ENCODE data around the gene RAB36.
"Not testable (repeated sequence)": the region's sequence is repeated elsewhere in the genome, so short reads cannot be mapped to it uniquely, and the experiment has no call there.

Gene RAB36

GRCh38 chr22:23121424-23121823 is 23.9 kb upstream of the RAB36 start:
- DNase-seq: no peak

DNA sequence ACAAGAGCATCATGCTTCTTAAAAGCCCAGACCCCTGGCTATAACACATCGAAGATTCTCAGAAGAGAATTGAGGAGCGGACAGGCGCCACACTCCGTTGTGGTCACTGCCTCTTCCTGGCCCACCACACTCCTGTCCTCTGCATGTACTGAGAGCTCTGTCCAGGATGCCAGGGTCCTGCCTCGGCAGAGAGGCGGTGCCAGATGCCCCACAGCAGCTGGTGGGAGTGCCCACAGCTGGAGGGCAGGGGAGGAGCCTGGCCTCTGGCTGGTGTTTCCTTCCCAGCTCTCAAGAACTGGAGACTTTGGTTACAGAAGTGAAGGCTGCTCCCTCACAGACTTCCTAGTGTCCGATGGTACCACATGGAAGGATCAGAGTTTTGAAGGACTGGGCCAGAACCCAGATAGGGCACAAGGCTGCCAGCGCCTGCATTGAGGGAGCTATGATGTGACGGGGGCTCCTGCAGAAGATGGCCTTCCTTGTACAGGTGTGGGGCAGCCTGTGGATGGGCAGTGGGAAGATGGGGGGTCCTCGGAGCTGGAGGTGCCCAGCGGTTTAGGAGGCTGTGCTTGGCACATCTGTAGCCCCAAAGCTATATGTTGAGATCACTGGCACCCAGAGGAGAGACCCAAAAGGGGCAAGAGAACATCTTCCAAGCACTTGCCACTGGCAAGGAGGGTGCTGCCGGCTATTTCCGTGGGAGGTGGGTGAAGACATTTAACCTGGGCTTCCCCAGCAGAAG is 22.9 kb upstream of the RAB36 start:
- DNase-seq: no peak

GRCh38 chr22:23122992-23123803 is 22.1 kb upstream of the RAB36 start:
- DNase-seq: no peak

DNA sequence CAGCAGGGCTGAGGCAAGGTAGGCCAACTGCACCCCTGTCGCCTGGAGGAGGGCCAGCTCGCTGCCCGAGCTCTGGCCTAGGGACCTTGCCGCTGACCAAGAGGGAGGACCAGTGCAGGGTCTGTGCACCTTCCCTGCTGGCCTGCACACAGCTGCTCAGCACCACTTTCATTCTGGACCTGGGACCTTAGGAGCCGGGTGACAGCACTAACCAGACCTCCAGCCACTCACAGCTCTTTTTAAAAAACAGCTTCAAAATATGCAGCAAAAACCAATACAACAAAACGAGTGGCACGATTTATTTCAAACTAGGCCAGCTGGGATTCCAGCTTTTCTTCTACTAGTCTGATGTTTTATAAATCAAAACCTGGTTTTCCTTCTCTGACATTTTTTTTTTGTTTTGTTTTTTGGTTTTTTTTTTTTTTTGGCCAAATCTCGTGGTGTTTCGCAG is 21.4 kb upstream of the RAB36 start:
- no peak for DNase-seq

DNA sequence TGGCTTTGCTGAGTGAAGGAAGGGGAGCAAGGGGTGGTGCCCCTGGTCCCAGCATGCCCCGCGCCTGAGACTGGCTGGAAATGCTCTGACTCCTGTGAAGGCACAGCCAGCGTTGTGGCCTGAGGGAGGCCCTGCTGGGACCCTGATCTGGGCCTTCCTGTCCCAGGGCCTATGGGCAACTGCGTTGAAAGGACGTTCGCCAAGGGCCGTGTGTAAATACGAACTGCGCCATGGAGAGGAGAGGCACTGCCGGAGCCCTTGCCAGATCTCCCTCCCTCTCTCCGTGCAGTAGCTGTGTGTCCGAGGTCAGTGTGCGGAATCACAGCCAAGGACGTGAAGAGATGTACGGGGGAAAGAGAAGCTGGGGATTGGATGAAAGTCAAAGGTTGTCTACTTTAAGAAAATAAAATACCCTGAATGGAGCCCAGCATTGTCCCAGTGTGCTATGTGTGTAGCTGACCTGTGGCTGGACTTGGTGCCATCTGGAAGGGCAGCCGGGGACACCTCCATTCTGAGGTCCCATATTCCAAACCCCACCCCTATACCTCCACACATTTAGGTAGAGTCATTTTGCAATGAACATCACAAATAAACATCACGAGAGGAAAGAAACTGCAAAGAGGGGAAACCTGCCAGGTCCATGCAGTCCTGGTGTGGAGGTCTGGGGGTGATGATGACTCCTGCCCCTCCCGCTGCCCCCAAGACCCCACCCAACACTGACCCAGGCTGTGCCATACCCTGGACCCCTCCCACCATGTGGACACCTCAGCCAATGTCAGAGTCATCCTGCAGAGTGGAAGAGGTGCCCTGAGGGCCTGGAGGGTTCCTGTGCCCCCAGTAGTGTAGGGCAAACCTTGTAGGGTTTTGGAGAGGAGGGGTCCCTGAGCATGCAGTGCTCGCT is 20.4 kb upstream of the RAB36 start:
- DNase-seq: no peak

DNA sequence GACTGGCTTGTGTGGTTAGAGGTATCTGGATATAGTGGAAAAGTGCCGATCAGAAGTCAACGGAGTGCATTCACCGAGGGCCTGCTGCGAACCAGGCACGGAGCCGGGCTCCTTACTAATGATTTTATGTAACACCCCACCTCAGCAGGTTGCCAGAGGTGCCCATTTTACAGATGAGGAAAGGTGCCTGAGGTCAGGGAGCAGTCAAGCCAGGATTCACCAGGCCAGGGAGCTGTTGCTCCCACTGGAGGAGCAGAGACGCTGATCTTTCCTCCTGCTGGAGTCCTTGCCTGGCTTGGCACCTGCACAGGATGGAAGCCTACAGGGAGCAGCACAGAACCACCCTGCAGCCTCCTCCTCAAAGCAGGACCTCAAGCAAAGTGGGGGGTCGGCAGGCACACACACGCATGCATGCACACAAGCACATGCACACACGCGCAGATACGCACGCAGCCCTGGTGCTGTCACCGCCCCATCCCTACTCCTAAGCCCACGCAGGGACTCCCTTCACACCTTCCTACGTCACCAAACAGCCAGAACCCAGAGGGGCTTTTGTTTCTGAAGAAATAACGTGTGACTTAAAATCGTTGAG is 19.7 kb upstream of the RAB36 start:
- no peak for DNase-seq

- no peak for DNase-seq
These were observed 18.9 kb upstream of the RAB36 start for GRCh38 chr22:23126165-23127054.

- DNase-seq: no peak
These were observed 18.1 kb upstream of the RAB36 start for GRCh38 chr22:23127055-23127756.

DNA sequence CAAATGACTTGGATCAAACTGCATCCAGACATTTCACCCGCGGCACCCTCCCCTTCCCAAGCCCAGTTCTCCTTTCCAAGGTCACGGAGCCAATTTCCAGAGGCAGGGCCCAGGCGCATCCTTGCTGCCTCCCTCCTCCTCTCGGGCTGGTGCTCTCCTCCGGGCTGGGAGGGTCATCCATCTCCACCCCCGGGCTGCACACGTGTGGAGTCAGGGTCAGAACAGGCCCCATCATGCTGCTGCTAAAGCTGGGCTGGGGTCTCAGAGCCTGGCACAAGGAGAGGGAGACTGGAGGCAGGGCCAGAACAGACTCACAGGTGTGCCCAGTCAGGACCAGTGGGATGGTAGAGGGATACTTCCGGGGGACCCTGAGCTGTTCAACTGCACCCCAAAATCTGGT is 17.5 kb upstream of the RAB36 start:
- no peak for DNase-seq

GRCh38 chr22:23128269-23129108 is 16.8 kb upstream of the RAB36 start:
- peak; percentile 70 for DNase-seq

DNA sequence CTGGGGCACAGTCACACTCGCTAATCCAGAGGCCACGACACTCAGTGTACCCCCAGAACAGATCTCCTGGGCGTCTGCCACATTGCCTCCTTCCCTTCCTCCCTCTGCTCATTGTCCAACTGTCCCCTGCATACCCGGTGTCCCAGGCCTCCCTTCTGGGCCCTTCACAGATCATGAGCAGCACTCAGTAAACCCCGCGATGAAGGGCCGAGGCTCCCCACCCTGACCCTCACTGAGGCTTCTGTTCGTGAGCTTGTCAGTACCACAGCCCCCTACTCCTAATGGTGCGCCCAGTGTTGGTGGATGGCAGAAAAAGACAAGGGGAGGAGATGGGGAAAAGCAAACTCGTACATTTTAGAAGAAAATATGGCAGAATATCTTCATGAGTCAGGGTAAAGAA is 16.1 kb upstream of the RAB36 start:
- DNase-seq: no peak

- no peak for DNase-seq
These were observed 14.6 kb upstream of the RAB36 start for GRCh38 chr22:23130697-23131096.

GRCh38 chr22:23131931-23132330 is 13.3 kb upstream of the RAB36 start:
- DNase-seq: no peak

DNA sequence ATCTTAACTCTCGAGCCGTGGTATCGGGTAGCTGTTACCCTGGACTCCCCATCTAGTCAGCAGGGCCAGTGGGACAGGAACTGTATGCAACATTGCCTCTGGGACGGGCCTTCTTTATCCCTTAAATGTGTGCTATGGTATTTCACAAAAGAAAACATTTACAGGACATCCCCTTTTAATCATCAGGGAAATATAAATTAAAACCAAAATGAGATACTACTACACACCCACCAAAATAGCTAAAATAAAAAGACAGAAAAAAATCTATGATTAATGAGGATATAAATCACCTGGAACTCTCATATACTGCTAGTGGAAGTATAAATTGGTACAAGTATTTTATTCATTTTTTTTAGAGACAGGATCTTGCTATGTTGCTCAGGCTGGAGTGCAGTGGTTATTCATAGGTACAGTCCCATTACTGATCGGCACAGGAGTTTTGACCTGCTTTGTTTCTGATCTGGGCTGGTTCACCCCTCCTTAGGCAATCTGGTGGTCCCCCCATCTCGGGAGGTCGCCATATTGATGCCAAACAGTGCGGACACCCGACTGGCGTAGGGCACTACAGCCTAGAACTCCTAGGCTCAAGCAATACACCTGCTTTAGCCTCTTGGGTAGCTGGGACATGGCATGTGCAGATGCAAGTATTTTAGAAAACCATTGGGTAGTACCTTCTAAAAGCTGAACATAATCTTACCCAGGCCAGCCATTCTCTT is 12.7 kb upstream of the RAB36 start:
- DNase-seq: no peak

DNA sequence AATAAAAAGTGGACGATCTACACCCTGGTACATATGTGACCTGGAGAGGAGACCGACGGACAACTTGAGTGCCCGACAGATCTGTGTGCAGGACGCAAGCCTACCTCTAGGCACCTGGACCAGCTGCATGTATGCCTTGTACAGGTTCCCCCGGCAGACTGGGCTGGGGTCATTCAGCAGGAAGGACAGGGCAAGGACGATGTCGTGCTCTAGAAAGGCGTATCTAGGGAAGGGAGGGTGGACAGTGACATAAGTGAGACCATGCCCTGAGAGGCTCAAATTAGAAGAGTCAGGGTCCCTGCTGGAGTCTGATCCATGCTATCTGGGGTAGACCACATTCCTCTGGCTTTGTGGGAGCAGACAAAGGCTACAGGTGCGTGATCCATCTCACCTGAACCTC is 11.4 kb upstream of the RAB36 start:
- DNase-seq: no peak

- DNase-seq: not testable (repeated sequence)
These were observed 8.3 kb upstream of the RAB36 start for GRCh38 chr22:23136991-23137390.

GRCh38 chr22:23137468-23137867 is 7.8 kb upstream of the RAB36 start:
- DNase-seq: no peak

DNA sequence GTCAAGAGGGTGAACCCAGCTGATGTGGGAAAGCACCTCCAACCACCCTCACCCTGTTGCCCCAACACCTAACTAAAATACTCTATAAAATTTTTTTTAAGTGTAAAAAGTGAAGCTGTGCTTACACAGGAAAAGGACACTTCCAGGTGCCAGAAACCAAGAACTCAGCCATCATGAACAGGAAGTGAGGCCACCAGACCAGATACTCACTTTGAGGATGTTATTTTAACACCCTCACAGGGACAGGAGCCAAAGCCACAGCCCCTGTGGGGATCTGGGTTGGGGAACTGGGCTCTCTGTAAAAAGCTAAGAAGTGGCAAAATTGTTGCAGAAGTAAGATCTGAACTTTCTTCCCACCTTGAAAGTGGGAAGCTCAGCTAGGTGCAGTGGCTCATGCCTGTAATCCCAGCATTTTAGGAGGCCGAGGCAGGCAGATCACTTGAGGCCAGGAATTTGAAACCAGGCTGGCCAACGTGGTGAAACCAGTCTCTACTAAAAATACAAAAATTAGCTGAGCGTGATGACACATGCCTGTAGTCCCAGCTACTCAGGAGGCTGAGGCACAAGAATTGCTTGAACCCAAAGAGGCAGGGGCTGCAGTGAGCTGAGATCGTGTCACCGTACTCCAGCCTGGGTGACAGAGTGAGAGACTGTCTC is 7.2 kb upstream of the RAB36 start:
- peak; percentile 20 for DNase-seq

Measured in activated naive CD4-positive, alpha-beta T cell treated with Interleukin-2 at 50 U/mL for 16 hours (primary cell).